GDM1 (cell line): ENCODE measurements around the gene MT4.
A peak's percentile ranks its signal among the peaks of the same experiment; 100 is the strongest.

Experiments used
- DNase-seq: peaks from one replicate; lab custom pipeline; 2025; lab: John Stamatoyannopoulos, UW

The MT4 gene

DNA sequence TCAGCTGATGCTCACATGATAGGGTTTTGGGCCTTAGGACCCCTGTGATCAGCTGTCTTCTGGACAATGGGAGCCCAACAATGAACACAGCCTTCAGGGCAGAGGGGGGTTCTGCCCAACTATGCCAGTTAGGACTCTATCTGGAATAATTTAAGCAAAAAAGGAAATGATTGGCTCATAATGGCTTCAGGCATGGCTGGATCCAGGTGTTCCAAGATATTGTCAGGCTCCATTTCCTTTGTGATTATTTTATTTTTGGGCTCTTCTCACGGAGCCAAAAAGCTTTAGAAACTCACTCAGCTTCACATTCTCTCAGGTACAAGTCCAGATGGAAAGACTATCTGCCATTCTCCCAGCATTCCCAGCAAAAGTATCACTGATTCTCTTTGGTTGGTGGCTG is 40.6 kb downstream of the MT4 start:
- DNase-seq = no peak

DNA sequence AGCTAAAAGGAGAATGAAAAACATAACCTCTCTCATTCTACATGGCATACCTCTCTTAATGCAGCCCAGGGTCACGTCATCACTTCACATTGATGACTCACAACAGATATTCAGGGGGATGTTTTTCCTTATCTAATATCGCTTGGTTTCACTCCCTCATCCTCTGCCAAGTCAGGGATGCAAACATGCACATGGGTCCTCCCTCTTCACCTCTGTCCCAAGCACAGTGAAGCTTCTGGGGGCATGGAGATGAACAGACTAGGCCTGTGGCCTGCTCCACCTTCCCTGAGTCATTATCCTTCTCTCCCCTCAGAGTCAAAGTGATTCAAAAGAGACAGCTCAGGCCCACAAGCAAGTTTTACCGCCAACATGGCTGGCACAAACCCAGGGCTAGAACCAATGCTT is 41.2 kb downstream of the MT4 start:
- DNase-seq = no peak

DNA sequence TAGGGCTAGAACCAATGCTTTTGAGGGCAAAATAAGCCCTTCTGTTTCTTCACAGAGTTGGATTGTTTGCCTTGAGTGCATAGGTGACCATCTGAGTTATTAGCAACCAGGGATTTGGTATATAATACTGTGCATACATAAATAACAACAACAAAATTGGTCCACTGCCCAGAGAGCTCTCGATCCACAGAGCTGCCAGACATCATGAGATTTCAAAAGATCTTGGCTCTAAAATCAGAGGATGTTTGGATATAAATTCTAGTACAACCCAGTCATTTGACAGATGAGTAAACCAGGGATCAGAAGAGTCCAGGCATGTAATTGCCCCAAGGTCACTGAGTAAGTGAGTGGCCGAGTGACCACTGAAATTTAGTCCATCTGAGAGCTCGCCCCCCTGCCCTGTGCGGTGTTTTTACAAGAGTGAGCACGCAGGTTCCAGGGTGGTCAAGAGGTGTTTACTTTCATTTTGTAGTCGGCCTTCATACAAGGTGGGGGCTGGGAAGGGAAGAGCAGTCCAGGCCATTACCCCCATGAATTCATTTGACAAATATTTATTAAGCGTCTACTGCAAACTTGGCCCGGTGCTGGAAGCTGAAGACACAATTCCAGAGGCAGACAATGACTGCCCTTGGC is 41.7 kb downstream of the MT4 start:
- no peak for DNase-seq

DNA sequence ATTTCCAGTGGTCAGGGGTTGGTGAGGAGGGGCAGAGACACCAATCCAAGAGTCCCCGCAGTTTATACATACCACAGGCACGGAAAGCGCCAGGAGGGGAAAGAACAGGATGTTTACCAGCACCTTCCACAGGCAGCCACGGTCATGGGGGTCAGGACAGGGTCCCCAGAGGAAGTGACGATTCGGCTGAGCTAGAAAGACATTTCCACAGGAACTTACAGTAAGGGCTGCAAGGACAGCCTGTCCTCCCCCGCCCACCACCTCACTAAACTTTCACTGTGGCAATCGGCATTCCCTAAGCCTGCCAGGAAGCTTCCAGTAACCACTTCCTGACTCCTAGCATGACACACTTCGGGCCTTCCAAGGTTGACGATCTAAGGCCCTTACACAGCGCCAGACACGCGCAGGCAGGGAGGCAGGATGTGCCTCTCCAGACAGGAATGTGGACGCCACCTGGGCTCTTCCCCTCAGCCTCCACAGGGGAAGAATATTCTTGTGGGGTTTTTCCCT is 42.3 kb downstream of the MT4 start:
- DNase-seq = no peak

DNA sequence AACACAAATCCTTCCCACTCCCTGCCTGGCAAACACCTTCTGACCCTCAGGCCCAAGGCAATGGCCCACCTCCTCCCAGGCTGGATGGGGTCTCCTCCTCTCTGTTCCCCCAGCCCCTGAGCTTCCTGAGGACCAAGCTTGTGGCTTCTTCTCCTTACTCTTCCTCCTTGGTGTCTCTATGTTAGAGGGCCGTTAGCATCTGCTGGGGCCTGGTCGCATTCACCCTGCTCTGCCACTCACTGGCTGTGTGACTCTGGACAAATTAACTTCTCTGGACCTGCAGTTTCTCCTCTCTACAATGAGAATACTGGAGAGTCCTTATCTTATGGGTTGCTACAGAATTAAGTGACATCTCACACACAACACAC is 42.8 kb downstream of the MT4 start:
- no peak for DNase-seq

DNA sequence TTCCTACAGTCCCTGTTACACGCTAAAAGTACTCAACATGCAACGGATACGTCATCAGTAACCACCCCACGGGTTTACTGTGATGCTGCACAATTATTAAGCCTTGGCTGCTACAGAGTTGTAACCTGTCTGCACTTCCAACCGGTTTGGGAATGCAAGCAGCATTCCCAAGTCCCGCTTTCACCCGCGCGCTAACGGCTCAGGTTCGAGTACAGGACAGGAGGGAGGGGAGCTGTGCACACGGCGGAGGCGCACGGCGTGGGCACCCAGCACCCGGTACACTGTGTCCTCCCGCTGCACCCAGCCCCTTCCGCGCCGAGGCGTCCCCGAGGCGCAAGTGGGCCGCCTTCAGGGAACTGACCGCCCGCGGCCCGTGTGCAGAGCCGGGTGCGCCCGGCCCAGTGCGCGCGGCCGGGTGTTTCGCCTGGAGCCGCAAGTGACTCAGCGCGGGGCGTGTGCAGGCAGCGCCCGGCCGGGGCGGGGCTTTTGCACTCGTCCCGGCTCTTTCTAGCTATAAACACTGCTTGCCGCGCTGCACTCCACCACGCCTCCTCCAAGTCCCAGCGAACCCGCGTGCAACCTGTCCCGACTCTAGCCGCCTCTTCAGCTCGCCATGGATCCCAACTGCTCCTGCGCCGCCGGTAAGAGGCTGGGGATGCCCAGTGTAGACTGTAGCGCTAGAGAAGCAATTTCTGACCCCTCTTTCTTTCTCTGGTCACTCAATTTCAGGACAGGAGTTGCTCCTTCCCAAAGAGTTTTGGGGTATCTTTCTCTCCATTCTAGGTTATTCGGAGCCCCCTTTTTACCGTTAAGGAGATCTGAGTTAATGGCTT is 43.4 kb downstream of the MT4 start, which contains the start of gene MT2A:
Gene MT2A, plus strand, starts transcription at position 542 of the 833 bp plus-strand sequence. Its CDS starts 72 bp downstream, at position 614.
- DNase-seq = peak; percentile 73

DNA sequence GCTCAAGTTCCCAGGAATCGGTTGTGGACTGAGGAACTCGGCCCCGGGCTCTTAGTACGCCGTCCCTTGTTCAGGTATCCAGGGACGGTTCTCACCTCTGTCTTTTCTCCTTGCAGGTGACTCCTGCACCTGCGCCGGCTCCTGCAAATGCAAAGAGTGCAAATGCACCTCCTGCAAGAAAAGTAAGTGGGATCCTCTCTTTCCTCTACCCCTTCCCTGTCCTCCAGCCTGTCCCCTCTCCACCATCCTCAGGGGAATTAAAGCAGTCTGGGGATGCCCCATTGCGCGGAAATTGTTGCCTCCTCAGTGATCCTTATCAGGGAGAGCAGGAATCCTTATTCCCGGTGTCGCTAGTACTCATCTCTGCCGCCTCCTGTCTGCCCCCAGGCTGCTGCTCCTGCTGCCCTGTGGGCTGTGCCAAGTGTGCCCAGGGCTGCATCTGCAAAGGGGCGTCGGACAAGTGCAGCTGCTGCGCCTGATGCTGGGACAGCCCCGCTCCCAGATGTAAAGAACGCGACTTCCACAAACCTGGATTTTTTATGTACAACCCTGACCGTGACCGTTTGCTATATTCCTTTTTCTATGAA is 44.1 kb downstream of the MT4 start:
- DNase-seq = no peak

DNA sequence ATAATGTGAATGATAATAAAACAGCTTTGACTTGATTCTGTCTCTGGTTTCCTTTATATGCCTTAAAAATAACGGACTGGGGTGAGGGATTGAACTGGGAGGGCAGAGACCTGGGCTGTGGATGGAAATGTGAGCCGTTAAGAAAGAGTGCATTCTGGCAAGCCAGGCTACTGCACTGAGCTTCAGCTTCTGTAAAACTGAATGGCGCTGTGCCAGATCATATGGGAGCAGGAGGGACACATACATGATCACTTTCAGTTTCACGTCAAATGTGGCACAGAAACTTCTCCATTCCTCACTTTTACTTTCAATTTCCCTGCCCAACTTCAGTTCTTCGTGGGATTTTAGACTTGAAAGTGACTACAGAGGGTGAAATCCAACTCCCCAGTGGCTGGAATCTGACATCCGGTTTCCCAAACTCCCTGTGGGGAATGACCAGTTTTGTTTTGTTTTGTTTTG is 44.6 kb downstream of the MT4 start:
- peak; percentile 61 for DNase-seq

DNA sequence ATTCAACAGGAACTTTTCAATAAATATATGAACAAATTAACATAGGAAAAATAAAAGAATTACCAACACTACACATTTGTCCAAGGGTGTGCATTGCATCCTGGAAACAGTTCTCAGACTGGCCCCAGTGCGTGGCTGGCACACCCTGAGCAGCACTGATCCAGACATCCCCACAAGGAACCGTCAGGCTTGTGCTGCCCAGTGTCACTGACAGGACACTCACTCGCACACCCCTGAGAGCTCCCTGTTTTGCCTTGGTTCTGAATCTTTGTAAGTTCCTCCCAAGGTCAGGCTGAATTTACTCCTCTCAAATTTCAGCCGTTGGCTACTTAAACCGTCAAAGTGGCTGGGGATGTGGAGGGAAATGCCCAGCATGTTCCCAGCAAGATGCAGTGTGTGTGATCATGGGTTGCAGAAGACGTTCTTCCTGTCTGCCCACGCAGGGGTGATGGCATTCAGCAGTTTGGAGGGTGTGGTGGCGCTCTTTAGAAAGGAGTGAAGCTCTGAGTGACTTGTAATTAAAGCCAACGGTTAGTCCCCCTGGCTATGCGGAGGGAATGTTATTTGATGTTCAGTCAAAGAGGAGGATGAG is 45.2 kb downstream of the MT4 start:
- no peak for DNase-seq

DNA sequence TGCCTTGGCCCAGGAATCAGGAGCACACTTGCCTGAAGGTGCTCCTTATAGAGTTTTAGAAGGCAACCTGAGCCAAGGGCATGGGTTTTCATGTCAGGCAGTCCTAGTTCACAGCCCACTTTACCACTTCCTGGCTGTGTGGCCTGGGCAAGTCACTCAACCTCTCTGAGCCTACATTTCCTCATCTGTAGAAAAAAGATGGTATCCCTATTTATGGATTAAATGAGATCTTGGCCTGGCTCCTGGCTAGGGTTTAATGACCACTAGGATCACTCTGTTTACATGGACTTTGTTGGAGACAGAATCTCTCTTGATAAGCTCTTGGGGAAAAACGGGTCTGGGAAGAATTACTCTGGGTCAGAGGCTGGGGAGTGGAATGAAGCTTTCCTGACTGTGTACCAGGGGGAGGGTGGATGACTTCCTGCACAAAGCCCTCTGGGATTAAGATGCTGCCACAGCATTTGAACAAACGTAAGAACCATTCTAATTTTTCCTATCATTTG is 45.8 kb downstream of the MT4 start:
- no peak for DNase-seq

DNA sequence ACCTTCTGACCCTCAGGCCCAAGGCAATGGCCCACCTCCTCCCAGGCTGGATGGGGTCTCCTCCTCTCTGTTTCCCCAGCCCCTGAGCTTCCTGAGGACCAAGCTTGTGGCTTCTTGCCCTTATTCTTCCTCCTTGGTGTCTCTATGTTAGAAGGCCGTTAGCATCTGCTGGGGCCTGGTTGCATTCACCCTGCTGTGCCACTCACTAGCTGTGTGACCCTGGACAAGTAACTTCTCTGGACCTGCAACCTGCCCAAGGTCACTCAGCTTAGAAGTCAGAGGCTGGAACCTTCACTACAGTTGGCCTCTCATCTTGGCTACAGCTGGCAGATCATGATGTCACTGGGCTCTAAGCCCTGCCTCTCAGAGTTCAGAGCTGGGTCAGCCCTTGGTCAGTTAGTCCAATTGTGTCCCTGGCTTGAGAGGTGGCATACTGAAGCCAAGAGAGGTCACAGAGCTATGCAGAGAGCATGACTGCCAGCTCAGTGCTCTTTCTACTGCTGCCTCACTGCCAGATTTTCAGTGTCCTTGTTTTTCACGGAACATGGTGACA is 46.5 kb downstream of the MT4 start:
- DNase-seq = no peak

DNA sequence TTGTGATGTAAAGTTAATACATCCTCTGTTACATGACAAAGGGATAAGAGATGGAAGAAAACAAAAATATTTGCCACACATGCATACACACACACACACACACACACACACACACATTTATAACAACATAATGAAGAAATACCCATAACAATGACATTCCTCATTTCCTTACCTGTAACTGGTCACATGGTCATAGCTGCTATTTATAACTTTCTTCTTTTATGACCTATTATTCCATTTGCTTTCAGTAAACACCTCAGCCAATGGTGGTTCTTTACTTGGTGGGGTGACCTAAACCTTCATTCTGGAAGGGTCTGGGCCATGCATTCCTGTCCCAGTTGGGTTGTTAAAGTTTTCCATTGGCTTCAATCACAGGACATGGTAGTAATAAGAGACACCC is 48.8 kb downstream of the MT4 start:
- DNase-seq = no peak

DNA sequence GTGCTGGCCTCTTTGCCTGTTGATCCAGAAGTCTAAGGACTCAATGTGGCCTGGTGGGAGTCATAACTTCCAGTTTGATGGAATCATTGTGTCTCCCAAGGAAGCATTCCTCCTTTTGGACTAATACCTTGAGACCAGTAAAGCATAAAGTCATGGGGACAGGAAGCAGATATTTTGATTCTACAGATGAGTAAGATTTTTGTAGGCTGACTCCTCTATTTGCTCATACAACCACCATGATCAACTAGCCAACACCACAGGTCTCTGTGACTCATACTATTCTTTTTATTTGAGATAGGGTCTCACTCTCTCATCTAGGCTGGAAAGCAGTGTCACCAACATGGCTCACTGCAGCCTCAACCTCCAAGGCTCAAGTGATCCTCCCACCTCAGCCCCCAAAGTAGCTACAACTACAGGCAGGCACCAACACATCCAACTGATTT is 49.7 kb downstream of the MT4 start:
- DNase-seq = no peak

DNA sequence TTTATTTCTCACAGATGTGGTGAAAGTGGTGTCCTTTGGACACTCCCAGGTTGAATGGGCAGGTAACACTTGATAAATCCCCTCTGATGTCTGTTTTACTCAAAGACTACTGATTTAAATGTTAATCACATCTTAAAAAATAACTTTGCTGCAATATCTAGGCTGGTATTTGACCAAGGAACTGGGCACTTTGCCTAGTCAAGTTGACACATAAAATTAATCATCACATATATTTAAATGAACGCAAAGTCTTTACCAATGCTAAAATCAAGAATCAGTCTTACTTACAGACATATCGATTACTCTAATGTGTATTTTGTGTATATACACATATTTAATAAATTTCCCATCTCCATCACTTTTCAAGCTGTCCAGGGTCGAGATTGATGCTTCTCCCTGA is 50.5 kb downstream of the MT4 start:
- DNase-seq = no peak

DNA sequence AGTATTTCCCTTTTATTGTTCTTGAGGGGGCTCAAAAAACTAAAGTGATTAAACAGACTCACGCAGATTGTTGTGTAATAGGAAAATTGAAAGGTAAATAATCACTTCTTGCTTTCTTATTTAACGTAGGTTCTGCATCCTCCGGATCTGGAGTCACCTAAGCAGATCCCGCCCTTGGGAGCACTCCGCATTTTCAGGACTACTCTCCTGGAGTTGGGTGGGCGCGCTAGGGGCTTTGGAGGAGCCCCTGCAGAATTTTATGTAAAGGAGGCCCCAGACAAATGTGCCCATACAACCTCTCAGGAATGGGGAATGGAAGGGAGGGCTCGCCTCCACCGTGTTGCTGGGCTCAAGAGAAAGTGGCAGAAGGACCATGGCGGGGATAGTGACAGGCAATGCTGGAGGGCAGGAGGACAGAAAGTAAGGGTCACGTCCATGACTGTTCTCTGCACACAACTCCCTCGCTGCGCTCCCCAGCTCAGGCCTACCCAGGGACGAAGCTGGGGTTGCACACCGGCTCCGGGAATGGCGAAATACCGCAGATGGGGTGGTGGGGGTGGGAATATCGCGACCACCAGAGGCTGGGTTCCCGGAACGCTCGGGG is 51.8 kb downstream of the MT4 start:
- DNase-seq = no peak

DNA sequence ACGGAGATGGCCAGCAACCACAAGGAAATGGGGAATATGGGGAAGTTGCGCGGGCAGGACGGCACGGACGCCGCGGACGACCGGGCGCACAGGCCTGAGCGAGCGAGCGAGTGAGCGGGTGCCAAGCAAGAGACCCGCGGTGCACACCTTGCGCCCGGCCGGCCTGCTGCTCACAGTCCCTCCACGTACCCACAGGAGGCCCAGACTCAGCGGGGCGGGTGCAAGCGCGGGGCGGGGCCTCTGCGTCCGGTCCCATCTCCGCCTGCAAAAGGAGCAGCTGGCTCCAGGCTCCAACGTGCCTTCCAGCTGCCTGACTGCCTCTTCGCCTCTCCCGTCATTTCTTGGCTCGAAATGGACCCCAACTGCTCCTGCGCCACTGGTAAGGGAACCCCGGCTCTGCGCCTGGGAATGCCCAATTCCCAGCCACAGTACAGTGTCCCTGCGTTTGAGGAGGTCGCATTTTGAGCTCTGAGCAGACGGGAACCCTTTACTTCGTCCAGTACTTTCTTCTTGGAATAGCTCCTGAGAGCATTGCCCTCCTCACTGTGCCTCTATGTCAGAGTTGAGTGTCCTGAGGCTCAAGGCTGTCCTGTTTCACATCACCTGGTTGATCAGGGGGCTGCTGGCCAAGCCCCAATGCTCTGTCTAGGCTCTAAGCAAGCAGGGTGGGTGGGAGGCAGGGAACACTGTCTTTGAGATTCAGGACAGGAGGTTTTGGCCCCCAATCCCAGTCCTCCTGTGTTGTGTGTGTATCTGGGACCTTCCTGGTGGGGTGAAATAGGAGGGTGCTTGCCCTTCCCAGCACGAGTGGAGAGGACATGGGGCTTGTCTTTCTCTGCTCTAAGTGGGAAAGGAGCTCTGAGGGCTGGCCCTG is 52.6 kb downstream of the MT4 start:
- DNase-seq = no peak

DNA sequence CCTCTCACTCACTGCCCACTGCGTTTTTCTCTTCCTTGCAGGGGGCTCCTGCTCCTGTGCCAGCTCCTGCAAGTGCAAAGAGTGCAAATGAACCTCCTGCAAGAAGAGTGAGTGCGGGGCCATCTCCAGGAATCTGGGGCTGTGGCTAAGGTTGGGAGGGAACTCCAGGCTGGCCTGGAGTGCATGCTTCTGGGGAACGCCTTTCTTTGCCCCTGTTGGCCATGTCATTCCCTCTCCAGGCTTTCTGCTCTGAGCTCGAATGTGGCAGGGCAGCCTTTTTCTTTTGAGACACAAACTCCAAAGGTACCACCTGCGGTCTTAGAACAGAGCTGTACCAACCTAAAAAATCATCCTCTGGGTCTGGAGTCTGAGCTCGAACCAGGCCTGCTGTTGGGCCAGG is 53.3 kb downstream of the MT4 start:
- no peak for DNase-seq
